ENCODE data around the gene FSHR. TPM values are rescaled to one million over a fixed set of nuclear protein-coding genes. Genes with fewer than 3 reads are reported as not detected.

FSHR gene
- total RNA-seq, 1 donor from 2014 or later: not detected

DNA sequence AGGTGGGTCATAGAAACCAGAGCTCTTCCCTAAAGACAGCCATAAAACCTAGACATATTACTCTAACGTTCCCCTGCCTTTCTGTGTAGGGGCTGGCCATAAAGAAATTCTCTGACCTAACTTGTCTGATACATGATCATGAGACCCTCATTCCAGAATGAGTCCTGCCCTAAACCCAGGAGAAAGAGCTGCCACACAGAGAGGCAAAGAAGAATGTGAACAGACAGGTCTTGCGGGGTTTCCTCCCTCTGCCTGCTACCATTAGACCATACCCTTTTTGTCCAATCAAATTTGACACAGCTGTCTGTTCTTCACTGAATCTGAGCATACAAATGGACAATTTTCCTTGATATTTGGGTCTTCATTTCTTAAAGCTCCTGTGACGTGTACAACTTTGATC lies 200.0 kb downstream of the FSHR start:
- TF ChIP-seq, protein P1, sequence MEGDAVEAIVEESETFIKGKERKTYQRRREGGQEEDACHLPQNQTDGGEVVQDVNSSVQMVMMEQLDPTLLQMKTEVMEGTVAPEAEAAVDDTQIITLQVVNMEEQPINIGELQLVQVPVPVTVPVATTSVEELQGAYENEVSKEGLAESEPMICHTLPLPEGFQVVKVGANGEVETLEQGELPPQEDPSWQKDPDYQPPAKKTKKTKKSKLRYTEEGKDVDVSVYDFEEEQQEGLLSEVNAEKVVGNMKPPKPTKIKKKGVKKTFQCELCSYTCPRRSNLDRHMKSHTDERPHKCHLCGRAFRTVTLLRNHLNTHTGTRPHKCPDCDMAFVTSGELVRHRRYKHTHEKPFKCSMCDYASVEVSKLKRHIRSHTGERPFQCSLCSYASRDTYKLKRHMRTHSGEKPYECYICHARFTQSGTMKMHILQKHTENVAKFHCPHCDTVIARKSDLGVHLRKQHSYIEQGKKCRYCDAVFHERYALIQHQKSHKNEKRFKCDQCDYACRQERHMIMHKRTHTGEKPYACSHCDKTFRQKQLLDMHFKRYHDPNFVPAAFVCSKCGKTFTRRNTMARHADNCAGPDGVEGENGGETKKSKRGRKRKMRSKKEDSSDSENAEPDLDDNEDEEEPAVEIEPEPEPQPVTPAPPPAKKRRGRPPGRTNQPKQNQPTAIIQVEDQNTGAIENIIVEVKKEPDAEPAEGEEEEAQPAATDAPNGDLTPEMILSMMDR (IDR thresholded peaks at IDR 0.05; ENCODE audit: insufficient read depth, low read length, poor library complexity, severe bottlenecking): no peak
- Histone ChIP-seq H3K4me3 (ENCODE audit: low read depth, low read length) (no peak overlapping the region), H3K36me3 (ENCODE audit: control insufficient read depth, insufficient read depth, low read length) (no peaks in the 10 kb centered on the region), H3K27me3 (ENCODE audit: control insufficient read depth, insufficient read depth, low read length) (no peaks in the 10 kb centered on the region)
- no peak for DNase-seq (ENCODE audit: low read depth)

DNA sequence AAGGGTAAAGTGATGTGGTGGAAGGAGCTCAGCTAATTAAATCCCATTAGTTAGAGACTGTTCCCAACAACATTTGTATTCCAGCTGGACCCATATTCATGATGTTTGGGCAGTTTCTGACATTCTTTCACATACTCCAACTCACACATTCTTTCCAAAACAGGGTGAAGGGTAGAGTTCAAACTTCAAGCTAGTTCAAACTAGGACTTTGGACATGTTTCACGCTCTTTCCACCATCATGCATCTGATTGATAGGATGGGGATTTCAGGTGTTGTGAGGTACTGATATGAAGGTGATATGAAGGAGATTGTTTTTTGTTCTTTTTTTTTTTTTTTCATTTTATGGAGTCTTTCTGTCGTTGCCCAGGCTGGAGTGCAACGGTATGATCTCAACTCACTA lies 201.7 kb downstream of the FSHR start:
- no peaks in the 10 kb centered on the region for H3K27me3 ChIP-seq (ENCODE audit: control insufficient read depth, insufficient read depth, low read length)
- H3K36me3 ChIP-seq (ENCODE audit: control insufficient read depth, insufficient read depth, low read length): no peaks in the 10 kb centered on the region
- H3K4me3 ChIP-seq (ENCODE audit: low read depth, low read length): no peak overlapping the region
- TF ChIP-seq, protein P1 (IDR thresholded peaks at IDR 0.05; ENCODE audit: insufficient read depth, low read length, poor library complexity, severe bottlenecking): no peak
- no peak for DNase-seq (ENCODE audit: low read depth)

DNA sequence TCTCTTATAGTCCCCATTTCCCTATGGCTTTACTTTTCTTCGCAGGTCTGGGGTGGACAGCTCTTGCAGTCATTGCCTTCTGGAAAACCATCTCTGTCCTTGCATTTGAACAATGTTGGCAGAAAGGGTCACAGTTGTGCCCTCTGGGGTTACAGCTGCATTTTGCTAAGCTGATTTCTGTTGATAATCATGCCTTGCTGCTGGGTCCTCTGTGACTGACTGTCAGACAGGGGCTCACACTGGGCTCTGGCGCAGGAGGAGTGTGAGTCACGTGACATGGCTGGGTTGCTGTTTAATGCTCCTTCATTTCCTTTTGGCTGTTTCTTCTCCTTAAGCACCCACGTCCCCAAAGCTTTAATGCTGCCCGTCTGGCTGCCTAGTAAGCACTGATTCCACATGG lies 202.2 kb downstream of the FSHR start:
- no peaks in the 10 kb centered on the region for H3K27me3 ChIP-seq (ENCODE audit: control insufficient read depth, insufficient read depth, low read length)
- TF ChIP-seq, protein P1 (IDR thresholded peaks at IDR 0.05; ENCODE audit: insufficient read depth, low read length, poor library complexity, severe bottlenecking): no peak
- DNase-seq (ENCODE audit: low read depth): no peak
- H3K36me3 ChIP-seq (ENCODE audit: control insufficient read depth, insufficient read depth, low read length): no peaks in the 10 kb centered on the region
- no peak overlapping the region for H3K4me3 ChIP-seq (ENCODE audit: low read depth, low read length)

DNA sequence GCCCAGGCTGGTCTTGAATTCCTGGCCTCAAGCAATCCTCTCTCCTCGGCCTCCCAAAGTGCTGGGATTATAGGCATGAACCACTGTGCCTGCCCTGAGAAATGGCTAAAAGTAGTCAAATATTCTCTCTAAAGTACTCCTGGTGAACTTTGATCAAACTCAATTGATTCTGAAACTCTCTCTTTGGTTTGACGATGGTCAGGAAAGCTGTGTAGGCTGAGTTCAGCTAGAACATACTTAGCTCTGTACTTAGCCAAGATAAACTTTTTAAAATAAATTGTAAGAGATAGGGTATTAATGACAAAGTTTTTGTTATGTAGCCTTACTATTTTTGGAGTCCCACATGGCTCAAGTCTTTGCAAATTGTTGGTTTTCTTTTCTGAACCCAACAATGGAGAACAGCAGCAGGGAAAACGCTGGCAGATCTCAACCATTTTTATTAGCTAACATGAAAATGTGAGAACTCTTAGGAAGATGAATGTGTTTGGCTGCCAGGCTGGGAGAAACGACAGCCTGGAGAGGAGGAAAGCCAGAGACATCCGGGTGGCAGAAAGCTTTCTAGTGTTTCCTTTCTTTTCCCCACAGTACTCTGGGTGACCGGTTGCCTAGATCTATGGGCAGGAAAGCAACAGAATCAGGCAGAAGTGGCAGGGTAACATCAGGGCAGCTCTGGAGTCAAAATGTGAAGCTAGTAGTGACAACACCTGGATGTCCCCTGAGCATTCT lies 205.8 kb downstream of the FSHR start:
- TF ChIP-seq, protein P1 (IDR thresholded peaks at IDR 0.05; ENCODE audit: insufficient read depth, low read length, poor library complexity, severe bottlenecking): no peak
- H3K4me3 ChIP-seq (ENCODE audit: low read depth, low read length): no peak overlapping the region
- no peaks in the 10 kb centered on the region for H3K27me3 ChIP-seq (ENCODE audit: control insufficient read depth, insufficient read depth, low read length)
- no peak for DNase-seq (ENCODE audit: low read depth)
- H3K36me3 ChIP-seq (ENCODE audit: control insufficient read depth, insufficient read depth, low read length): no peaks in the 10 kb centered on the region

GRCh38 chr2:48946449-48947048 lies 207.8 kb downstream of the FSHR start:
- peak; percentile 10 for DNase-seq (ENCODE audit: low read depth)
- TF ChIP-seq, protein P1 (IDR thresholded peaks at IDR 0.05; ENCODE audit: insufficient read depth, low read length, poor library complexity, severe bottlenecking): peak; percentile 74
- no peaks in the 10 kb centered on the region for H3K27me3 ChIP-seq (ENCODE audit: control insufficient read depth, insufficient read depth, low read length)
- H3K36me3 ChIP-seq (ENCODE audit: control insufficient read depth, insufficient read depth, low read length): no peaks in the 10 kb centered on the region
- no peak overlapping the region for H3K4me3 ChIP-seq (ENCODE audit: low read depth, low read length)
